Keratinocyte (primary cell): ENCODE measurements around the gene ALB. TPM values are rescaled to one million over a fixed set of nuclear protein-coding genes. Genes with fewer than 3 reads are reported as not detected.

Experiments used
- DNase-seq: peaks from one replicate; pipeline ENCODE4 v3.0.0-alpha.2; 2011; ENCODE audit warnings: low read depth, missing footprints, low spot score
- FAIRE-seq: peaks from 2 replicates; lab custom pipeline; 2011; peaks lifted over from hg19 to GRCh38; lab: Jason Lieb, UNC
- H2AFZ ChIP-seq: 2 replicates; pipeline ENCODE4 v1.6.0; 2012; ENCODE audit warnings: low read length, control low read depth, inconsistent platforms; ENCODE audit not compliant: control insufficient read depth
- H3K27ac ChIP-seq: 2 replicates; pipeline ENCODE4 v1.5.1; 2011; ENCODE audit warnings: low read length; ENCODE audit not compliant: control insufficient read depth, insufficient read depth
- H3K27me3 ChIP-seq: 3 replicates; pipeline ENCODE4 v1.6.0; 2011; ENCODE audit warnings: low read length; ENCODE audit not compliant: control insufficient read depth, insufficient read depth; ENCODE audit errors: extremely low read depth
- H3K36me3 ChIP-seq, 2 experiments: 2 replicates in 1 of 2; 3 replicates in 1 of 2; pipeline ENCODE4 v1.5.1; 2011; ENCODE audit warnings: low read length in 2 of 2, mild to moderate bottlenecking in 1 of 2; ENCODE audit not compliant: control insufficient read depth in 2 of 2, insufficient read depth in 2 of 2; ENCODE audit errors: extremely low read depth in 1 of 2
- H3K4me1 ChIP-seq: 3 replicates; pipeline ENCODE4 v1.5.1; 2011; ENCODE audit warnings: low read length; ENCODE audit not compliant: control insufficient read depth, insufficient read depth; ENCODE audit errors: extremely low read depth
- H3K4me2 ChIP-seq: 3 replicates; pipeline ENCODE4 v1.6.0; 2011; ENCODE audit warnings: low read depth, low read length; ENCODE audit not compliant: control insufficient read depth, insufficient read depth; ENCODE audit errors: extremely low read depth
- H3K4me3 ChIP-seq, 3 experiments: fragments of 200-600 bp in 1 of 3; sonication (generic) in 1 of 3; 2 replicates in 2 of 3; 3 replicates in 1 of 3; pipeline ENCODE4 v1.5.1; 2011 to 2016; ENCODE audit warnings: low read length in 3 of 3, mild to moderate bottlenecking in 3 of 3, control low read depth in 2 of 3, inconsistent platforms in 1 of 3, low read depth in 1 of 3, mixed read lengths in 1 of 3, mixed run types in 1 of 3, moderate library complexity in 1 of 3; ENCODE audit not compliant: control insufficient read depth in 2 of 3, insufficient read depth in 2 of 3; ENCODE audit errors: extremely low read depth in 1 of 3
- H3K79me2 ChIP-seq: 2 replicates; pipeline ENCODE4 v1.6.0; 2012; ENCODE audit warnings: low read length; ENCODE audit not compliant: control insufficient read depth, insufficient read depth
- H3K9ac ChIP-seq: 3 replicates; pipeline ENCODE4 v1.6.0; 2011; ENCODE audit warnings: low read length; ENCODE audit not compliant: control insufficient read depth, insufficient read depth; ENCODE audit errors: extremely low read depth
- H3K9me1 ChIP-seq: 3 replicates; pipeline ENCODE4 v1.6.0; 2011; ENCODE audit warnings: low read length; ENCODE audit not compliant: control insufficient read depth, insufficient read depth; ENCODE audit errors: extremely low read depth
- H3K9me3 ChIP-seq: 2 replicates; pipeline ENCODE4 v1.5.1; 2012; ENCODE audit warnings: low read depth, low read length; ENCODE audit not compliant: control insufficient read depth
- H4K20me1 ChIP-seq: 3 replicates; pipeline ENCODE4 v1.6.0; 2011; ENCODE audit warnings: low read length; ENCODE audit not compliant: control insufficient read depth, insufficient read depth; ENCODE audit errors: extremely low read depth
- EZH2 ChIP-seq: IDR thresholded peaks from one replicate; pipeline ENCODE4 v1.6.1; 2012; ENCODE audit warnings: inconsistent platforms, mild to moderate bottlenecking, low read length, moderate library complexity
- dilution Hi-C: fragments of 300-500 bp; cut with MboI; formaldehyde crosslinking; loops from one replicate; pipeline ENCODE4 v1.7.0; 2020; ENCODE audit warnings: low sequenced_read_pairs; ENCODE audit not compliant: extremely low pct_ligation_motif_present
- polyA plus RNA-seq, 5 experiments: library from polyadenylated mRNA; depleted of rRNA in 3 of 5; stranded (reverse) in 3 of 5; stranded (forward) in 1 of 5; unstranded in 1 of 5; fragments of >200 nt; gene quantifications; 1 replicate in 1 of 5; 2 replicates in 3 of 5; 3 replicates in 1 of 5; pipeline versions ENCODE4 v1.2.1 to v1.2.3, GENCODE V29; 2011 to 2012; ENCODE audit warnings: missing spikeins in 2 of 5, low read depth in 1 of 5, low replicate concordance in 1 of 5
- TF ChIP-seq, protein P1 (sequence below), 3 experiments: IDR thresholded peaks in 1 of 3; conservative IDR thresholded peaks in 1 of 3; optimal IDR thresholded peaks in 1 of 3; 2 replicates in 2 of 3; 3 replicates in 1 of 3; pipeline versions ENCODE3 to v1.5.1; 2011; ENCODE audit warnings: low read length in 3 of 3, mild to moderate bottlenecking in 3 of 3, moderate library complexity in 2 of 3, control low read depth in 1 of 3, inconsistent platforms in 1 of 3; ENCODE audit not compliant: insufficient read depth in 2 of 3; ENCODE audit errors: extremely low read depth in 1 of 3

ALB gene
- polyA plus RNA-seq, 1 donor (not counting 4 experiments of a cell fraction or from before 2014, with no cell fraction given), result not detected

DNA sequence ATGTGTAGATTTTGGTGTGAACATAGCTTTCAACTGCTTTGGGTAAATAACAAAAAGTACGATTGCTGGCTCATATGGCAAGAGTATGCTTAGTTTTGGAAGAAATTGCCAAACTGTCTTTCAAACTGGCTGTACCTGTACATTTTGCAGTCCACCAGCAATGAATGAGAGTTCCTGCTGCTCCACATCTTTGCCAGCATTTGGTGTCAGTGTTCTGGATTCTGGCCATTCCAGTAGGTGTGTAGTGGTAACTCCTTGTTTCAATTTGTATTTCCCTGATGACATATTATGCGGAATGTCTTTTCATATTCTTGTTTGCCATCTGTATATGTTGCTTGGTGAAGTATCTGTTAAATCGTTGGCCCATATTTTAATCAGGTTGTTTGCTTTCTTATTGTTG lies 20.6 kb upstream of the ALB start:
- no peaks in the 10 kb centered on the region for H3K79me2 ChIP-seq
- H3K9me3 ChIP-seq, result no peaks in the 10 kb centered on the region
- H3K4me2 ChIP-seq, result no peak overlapping the region
- H3K9me1 ChIP-seq, result no peaks in the 10 kb centered on the region
- H3K9ac ChIP-seq, result no peak overlapping the region
- H3K4me1 ChIP-seq, result no peaks in the 10 kb centered on the region
- no peak overlapping the region for H2AFZ ChIP-seq
- H3K36me3 ChIP-seq, result no peaks in the 10 kb centered on the region
- DNase-seq, result no peak
- no peak overlapping the region for H3K27ac ChIP-seq
- no peaks in the 10 kb centered on the region for H3K27me3 ChIP-seq
- no peaks in the 10 kb centered on the region for H4K20me1 ChIP-seq
- FAIRE-seq, result no peak
- dilution Hi-C loops, result no loop called here
- TF ChIP-seq, protein P1, sequence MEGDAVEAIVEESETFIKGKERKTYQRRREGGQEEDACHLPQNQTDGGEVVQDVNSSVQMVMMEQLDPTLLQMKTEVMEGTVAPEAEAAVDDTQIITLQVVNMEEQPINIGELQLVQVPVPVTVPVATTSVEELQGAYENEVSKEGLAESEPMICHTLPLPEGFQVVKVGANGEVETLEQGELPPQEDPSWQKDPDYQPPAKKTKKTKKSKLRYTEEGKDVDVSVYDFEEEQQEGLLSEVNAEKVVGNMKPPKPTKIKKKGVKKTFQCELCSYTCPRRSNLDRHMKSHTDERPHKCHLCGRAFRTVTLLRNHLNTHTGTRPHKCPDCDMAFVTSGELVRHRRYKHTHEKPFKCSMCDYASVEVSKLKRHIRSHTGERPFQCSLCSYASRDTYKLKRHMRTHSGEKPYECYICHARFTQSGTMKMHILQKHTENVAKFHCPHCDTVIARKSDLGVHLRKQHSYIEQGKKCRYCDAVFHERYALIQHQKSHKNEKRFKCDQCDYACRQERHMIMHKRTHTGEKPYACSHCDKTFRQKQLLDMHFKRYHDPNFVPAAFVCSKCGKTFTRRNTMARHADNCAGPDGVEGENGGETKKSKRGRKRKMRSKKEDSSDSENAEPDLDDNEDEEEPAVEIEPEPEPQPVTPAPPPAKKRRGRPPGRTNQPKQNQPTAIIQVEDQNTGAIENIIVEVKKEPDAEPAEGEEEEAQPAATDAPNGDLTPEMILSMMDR (optimal IDR thresholded peaks at IDR 0.05 in 1 of 3, IDR thresholded peaks at IDR 0.05 in 1 of 3, conservative IDR thresholded peaks at IDR 0.05 in 1 of 3; ENCODE audit: extremely low read depth in 1 of 3, insufficient read depth in 2 of 3, low read length in 3 of 3), result no peak
- no peak for TF ChIP-seq EZH2
- no peak overlapping the region for H3K4me3 ChIP-seq

DNA sequence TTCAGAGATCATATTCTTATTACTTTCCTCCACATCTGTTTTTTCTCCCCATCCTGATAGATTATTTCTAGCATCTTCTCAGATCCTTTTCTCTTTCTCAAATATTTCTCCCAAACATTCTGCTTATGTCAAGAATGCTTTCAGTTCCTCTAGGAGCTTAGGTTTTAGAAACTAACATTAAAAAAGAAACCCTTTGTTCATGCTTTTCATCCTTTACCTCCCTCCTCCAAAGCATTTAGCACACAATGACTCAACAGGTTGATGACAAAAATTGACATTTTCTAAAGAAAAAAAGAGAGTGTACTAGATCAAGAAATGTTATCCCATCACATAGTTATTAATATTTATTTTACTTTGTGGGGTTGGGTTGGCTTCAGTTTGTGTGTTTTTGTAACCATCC lies 16.5 kb upstream of the ALB start:
- H3K9me3 ChIP-seq, result no peaks in the 10 kb centered on the region
- no peaks in the 10 kb centered on the region for H3K9me1 ChIP-seq
- H4K20me1 ChIP-seq, result no peaks in the 10 kb centered on the region
- no peak overlapping the region for H3K27ac ChIP-seq
- H3K79me2 ChIP-seq, result no peaks in the 10 kb centered on the region
- H3K4me2 ChIP-seq, result no peak overlapping the region
- H3K9ac ChIP-seq, result no peak overlapping the region
- H3K27me3 ChIP-seq, result peaks cover 3% of the 10 kb centered on the region
- FAIRE-seq (no peak), DNase-seq (no peak)
- dilution Hi-C loops, result no loop called here
- no peak overlapping the region for H2AFZ ChIP-seq
- no peak overlapping the region for H3K4me3 ChIP-seq
- no peaks in the 10 kb centered on the region for H3K4me1 ChIP-seq
- H3K36me3 ChIP-seq, result no peaks in the 10 kb centered on the region
- TF ChIP-seq, protein P1 (optimal IDR thresholded peaks at IDR 0.05 in 1 of 3, IDR thresholded peaks at IDR 0.05 in 1 of 3, conservative IDR thresholded peaks at IDR 0.05 in 1 of 3; ENCODE audit: extremely low read depth in 1 of 3, insufficient read depth in 2 of 3, low read length in 3 of 3), result no peak
- no peak for TF ChIP-seq EZH2
